GM18517 (cell line): ENCODE data around the gene NAALAD2.
"Not testable (repeated sequence)": the region's sequence is repeated elsewhere in the genome, so short reads cannot be mapped to it uniquely, and the experiment has no call there.

Source experiments
- ATAC-seq: cut with Tn5 transposase; IDR thresholded peaks from one replicate; pipeline ENCODE4 v1.9.1; 2021; ENCODE audit warnings: mild to moderate bottlenecking, moderate library complexity; ENCODE audit not compliant: unreplicated experiment

Gene NAALAD2

GRCh38 chr11:90239967-90240636 is 105.6 kb downstream of the NAALAD2 start:
- ATAC-seq = not testable (repeated sequence)

GRCh38 chr11:90241414-90241813 is 107.0 kb downstream of the NAALAD2 start:
- ATAC-seq = no peak
